Stromal cell of bone marrow (primary cell): Measurements from ENCODE around the gene HRK.

Experiments used
- DNase-seq: peaks from one replicate; pipeline ENCODE4 v3.0.0-alpha.2; 2012; ENCODE audit warnings: low read depth

Gene HRK

GRCh38 chr12:116881325-116881876 is at the start of gene HRK:
HRK (minus strand) TSS chr12:116881441; CDS start chr12:116881307, 134 bp downstream.
- no peak for DNase-seq

- DNase-seq, result no peak
Observed at GRCh38 chr12:116929885-116930284, 48.6 kb upstream of the HRK start.

- no peak for DNase-seq
Observed at GRCh38 chr12:116928504-116928903, 47.3 kb upstream of the HRK start.

- DNase-seq, result no peak
Observed at GRCh38 chr12:116927244-116927940, 46.2 kb upstream of the HRK start.

- DNase-seq, result no peak
Observed at GRCh38 chr12:116926283-116927243, 45.3 kb upstream of the HRK start.

GRCh38 chr12:116924558-116925453 is 43.6 kb upstream of the HRK start:
- peak; percentile 40 for DNase-seq

- DNase-seq, result peak; percentile 62
Observed at GRCh38 chr12:116922194-116922897, 41.1 kb upstream of the HRK start.

- no peak for DNase-seq
Observed at GRCh38 chr12:116920939-116921338, 39.7 kb upstream of the HRK start.

- DNase-seq, result no peak
Observed at GRCh38 chr12:116919706-116920485, 38.7 kb upstream of the HRK start.

- DNase-seq, result no peak
Observed at GRCh38 chr12:116919247-116919661, 38.0 kb upstream of the HRK start.

GRCh38 chr12:116918464-116918863 is 37.2 kb upstream of the HRK start:
- DNase-seq, result no peak

GRCh38 chr12:116916714-116917114 is 35.5 kb upstream of the HRK start:
- peak; percentile 30 for DNase-seq

GRCh38 chr12:116916122-116916521 is 34.9 kb upstream of the HRK start:
- DNase-seq, result no peak

GRCh38 chr12:116915326-116915725 is 34.1 kb upstream of the HRK start:
- DNase-seq, result no peak

GRCh38 chr12:116910645-116911451 is 29.6 kb upstream of the HRK start, which contains the start of gene FBXW8:
FBXW8 (plus strand) TSS chr12:116910950; CDS start chr12:116911038, 88 bp downstream.
- DNase-seq, result peak; percentile 42

- no peak for DNase-seq
Observed at GRCh38 chr12:116910280-116910644, 29.0 kb upstream of the HRK start.

- DNase-seq, result no peak
Observed at GRCh38 chr12:116906285-116906684, 25.0 kb upstream of the HRK start.

GRCh38 chr12:116903818-116904217 is 22.6 kb upstream of the HRK start:
- DNase-seq, result no peak

- DNase-seq, result no peak
Observed at GRCh38 chr12:116901612-116902011, 20.4 kb upstream of the HRK start.
